Stomach (tissue), 9 donors: ENCODE data around the gene PSMD7. TPM values are rescaled to one million over a fixed set of nuclear protein-coding genes. Genes with fewer than 3 reads are reported as not detected.

ENCODE experiments used
- DNase-seq, 2 donors: peaks; one replicate each; pipeline versions ENCODE4 v3.0.0 to v3.0.0-alpha.2; 2013 to 2019
- H3K27ac ChIP-seq, 5 donors: fragments of 200-600 bp in 4 of 5; sonication (generic) in 4 of 5; one replicate each; pipeline ENCODE4 v1.5.1; 2013 to 2019; ENCODE audit warnings: mild to moderate bottlenecking in 1 of 5, moderate library complexity in 1 of 5
- H3K27me3 ChIP-seq, 3 donors: fragments of 200-600 bp; sonication (generic); one replicate each; pipeline ENCODE4 v1.5.1; 2017 to 2019; ENCODE audit warnings: mixed run types in 1 of 3
- H3K36me3 ChIP-seq, 4 donors: fragments of 200-600 bp; sonication (generic); 1 replicate in 3 of 4; 2 replicates in 1 of 4; pipeline ENCODE4 v1.5.1; 2016 to 2019
- H3K4me1 ChIP-seq, 4 donors: fragments of 200-600 bp; sonication (generic); one replicate each; pipeline ENCODE4 v1.5.1; 2016 to 2019
- H3K4me3 ChIP-seq, 4 donors: fragments of 200-600 bp; sonication (generic) in 3 of 4; one replicate each; pipeline ENCODE4 v1.5.1; 2016 to 2019; ENCODE audit warnings: mild to moderate bottlenecking in 1 of 4
- H3K9me3 ChIP-seq, 4 donors: fragments of 200-600 bp; sonication (generic); one replicate each; pipeline ENCODE4 v1.5.1; 2016 to 2019
- CTCF ChIP-seq, 7 experiments: fragments of 450-650 bp in 4 of 7; fragments of 200-600 bp in 3 of 7; sonication (generic) in 3 of 7; IDR thresholded peaks; one replicate each; pipeline ENCODE4 v1.5.1; 2016 to 2019; ENCODE audit warnings: antibody characterized with exemption in 7 of 7, control low read depth in 2 of 7, mild to moderate bottlenecking in 1 of 7
- EP300 ChIP-seq: sonication (generic); formaldehyde crosslinking; IDR thresholded peaks from one replicate; pipeline ENCODE4 v1.6.1; 2017; ENCODE audit warnings: antibody characterized with exemption
- POLR2A ChIP-seq, 4 donors: fragments of 450-650 bp; IDR thresholded peaks; one replicate each; pipeline ENCODE4 v1.6.1; 2016; ENCODE audit warnings: antibody characterized with exemption in 4 of 4, control low read depth in 2 of 4, mild to moderate bottlenecking in 1 of 4, moderate library complexity in 1 of 4
- POLR2AphosphoS5 ChIP-seq, 3 donors: sonication (generic); formaldehyde crosslinking; IDR thresholded peaks; one replicate each; pipeline ENCODE4 v1.6.1; 2016; ENCODE audit warnings: antibody characterized with exemption in 3 of 3
- WGBS, 5 donors: extraction: QIAGEN DNeasy Blood & Tissue Kit in 3 of 5; methylation state at CpG; one replicate each; pipeline versions ENCODE4 v1.1.5 to v1.1.7; 2013 to 2018; 5-methylcytosine and 5-hydroxymethylcytosine counted together
- intact Hi-C: fragments of 100-400 bp; cut with DNase I; formaldehyde crosslinking; loops from one replicate; pipeline ENCODE4 v1.15.1; 2023; ENCODE audit warnings: low total_unique reads
- polyA plus RNA-seq, 3 donors: library from polyadenylated mRNA; stranded (reverse); fragments of 200-250 nt; gene quantifications; one replicate each; pipeline ENCODE4 v1.2.3, GENCODE V29; 2013
- total RNA-seq, 5 donors: library from RNA; depleted of rRNA; stranded (reverse); fragments of >200 nt; gene quantifications; one replicate each; pipeline versions ENCODE4 v1.1.0 to v1.2.3, GENCODE V29; 2014 to 2016
- donor health status: healthy with polysubstance abuse.
- donor health status: Bipolar disorder and iron deficiency.
- donor health status: healthy.

Gene PSMD7
- total and polyA plus RNA-seq, 8 donors: 9.3 to 93.1 (median 48.0) TPM

GRCh38 chr16:74305281-74305680 lies 8.7 kb downstream of the PSMD7 start:
- WGBS, 5 donors: 76 to 88% (median 84%) methylated on average over 11 of the region's 11 CpGs
- H3K9me3 ChIP-seq: no peaks in the 10 kb centered on the region
- H3K4me3 ChIP-seq: no peak overlapping the region
- peaks cover 64 to 78% (median 75%) of the 10 kb centered on the region in 4 donors for H3K36me3 ChIP-seq
- no peak overlapping the region for H3K27ac ChIP-seq
- TF ChIP-seq EP300: no peak
- no peak for TF ChIP-seq POLR2AphosphoS5 (IDR thresholded peaks at IDR 0.05)
- TF ChIP-seq CTCF (IDR thresholded peaks at IDR 0.05): no peak
- TF ChIP-seq POLR2A (IDR thresholded peaks at IDR 0.05): no peak
- no peaks in the 10 kb centered on the region for H3K4me1 ChIP-seq
- no peak for DNase-seq
- H3K27me3 ChIP-seq: no peaks in the 10 kb centered on the region
- intact Hi-C loops: no loop called here

- H3K4me3 ChIP-seq: no peak overlapping the region
- H3K4me1 ChIP-seq: no peaks in the 10 kb centered on the region
- H3K36me3 ChIP-seq: peaks cover 55 to 69% (median 66%) of the 10 kb centered on the region in 4 donors
- intact Hi-C loops: no loop called here
- H3K27ac ChIP-seq: no peak overlapping the region
- TF ChIP-seq POLR2A (IDR thresholded peaks at IDR 0.05) (no peak), EP300 (no peak), CTCF (IDR thresholded peaks at IDR 0.05) (no peak), POLR2AphosphoS5 (IDR thresholded peaks at IDR 0.05) (no peak)
- no peaks in the 10 kb centered on the region for H3K9me3 ChIP-seq
- no peak for DNase-seq
- WGBS, 5 donors: 54 to 78% (median 63%) methylated on average over 7 to 8 of the region's 8 CpGs
- no peaks in the 10 kb centered on the region for H3K27me3 ChIP-seq
Measured at GRCh38 chr16:74305978-74306784, 9.6 kb downstream of the PSMD7 start.

GRCh38 chr16:74307383-74307782 lies 10.8 kb downstream of the PSMD7 start:
- no peaks in the 10 kb centered on the region for H3K27me3 ChIP-seq
- no peaks in the 10 kb centered on the region for H3K4me1 ChIP-seq
- H3K4me3 ChIP-seq: no peak overlapping the region
- no peak for TF ChIP-seq POLR2A (IDR thresholded peaks at IDR 0.05)
- no peak for TF ChIP-seq POLR2AphosphoS5 (IDR thresholded peaks at IDR 0.05)
- no peak for TF ChIP-seq EP300
- TF ChIP-seq CTCF (IDR thresholded peaks at IDR 0.05): no peak
- intact Hi-C loops: no loop called here
- H3K36me3 ChIP-seq: peaks cover 43 to 57% (median 54%) of the 10 kb centered on the region in 4 donors
- DNase-seq: no peak
- H3K27ac ChIP-seq: no peak overlapping the region
- WGBS, 5 donors: 92 to 98% (median 96%) methylated on average over 6 of the region's 6 CpGs
- H3K9me3 ChIP-seq: no peaks in the 10 kb centered on the region

- H3K27me3 ChIP-seq: no peaks in the 10 kb centered on the region
- peak in 1 of 2 donors; percentile 75 for DNase-seq
- 69 to 76% (median 71%) methylated on average over 15 of the region's 15 CpGs for WGBS, 5 donors
- no peak overlapping the region for H3K4me3 ChIP-seq
- TF ChIP-seq POLR2A (IDR thresholded peaks at IDR 0.05) (no peak), POLR2AphosphoS5 (IDR thresholded peaks at IDR 0.05) (peak in 1 of 3 donors; percentile 34), CTCF (IDR thresholded peaks at IDR 0.05) (peak in 5 of 7 experiments; percentile 30 to 68 (median 47))
- H3K27ac ChIP-seq: no peak overlapping the region
- intact Hi-C loops: no loop called here
- H3K4me1 ChIP-seq: no peaks in the 10 kb centered on the region
- H3K9me3 ChIP-seq: no peaks in the 10 kb centered on the region
- H3K36me3 ChIP-seq: peaks cover 16 to 36% (median 27%) of the 10 kb centered on the region in 4 donors
Measured at GRCh38 chr16:74309789-74310781, 13.5 kb downstream of the PSMD7 start.
